ENCODE results near the gene RELT.
"Not testable (repeated sequence)": the region's sequence is repeated elsewhere in the genome, so short reads cannot be mapped to it uniquely, and the experiment has no call there.

RELT gene

GRCh38 chr11:73404506-73405145 lies 28.4 kb downstream of the RELT start:
- DNase-seq = no peak

GRCh38 chr11:73405146-73405510 lies 28.9 kb downstream of the RELT start:
- DNase-seq = no peak

DNA sequence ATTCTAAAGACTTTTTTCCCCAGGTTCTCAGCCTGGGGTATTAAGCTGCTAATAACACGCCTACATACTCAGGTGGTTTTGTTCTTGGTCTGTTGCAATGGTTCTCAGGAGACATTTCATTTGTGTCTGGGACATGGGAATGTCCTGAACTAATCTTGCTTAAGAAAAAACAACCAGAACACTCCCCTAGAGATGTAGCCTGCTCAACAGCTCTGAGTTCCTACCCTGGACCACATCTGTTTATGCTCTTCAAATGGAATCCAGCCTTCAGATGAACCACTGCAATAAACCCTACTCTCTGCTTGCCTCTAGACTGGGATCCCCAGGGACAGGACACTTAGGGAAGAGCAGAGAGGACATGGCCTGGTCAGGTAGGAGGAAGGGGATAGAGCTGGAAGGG lies 29.9 kb downstream of the RELT start:
- DNase-seq = no peak

GRCh38 chr11:73406619-73407018 lies 30.4 kb downstream of the RELT start:
- no peak for DNase-seq

GRCh38 chr11:73409431-73409830 lies 33.2 kb downstream of the RELT start:
- no peak for DNase-seq

DNA sequence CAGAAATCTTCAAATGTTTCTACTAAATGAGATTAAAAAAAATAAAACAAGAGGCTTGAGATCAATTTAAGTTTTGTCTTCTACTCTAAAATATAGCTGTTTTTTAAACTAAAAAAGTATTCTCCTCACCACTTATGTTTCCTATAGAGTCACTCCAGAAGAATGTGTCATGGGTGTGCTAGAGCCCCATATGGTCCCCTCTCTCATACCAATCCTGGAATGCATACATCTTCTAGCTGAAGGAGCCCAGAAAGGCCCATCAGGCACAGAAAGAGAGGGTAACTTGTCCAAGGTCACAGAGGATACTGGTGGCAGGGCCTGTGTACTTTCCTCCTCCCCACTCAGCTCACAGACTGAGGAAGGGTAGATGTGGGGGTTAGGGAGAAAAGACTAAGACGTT lies 34.4 kb downstream of the RELT start:
- no peak for DNase-seq

DNA sequence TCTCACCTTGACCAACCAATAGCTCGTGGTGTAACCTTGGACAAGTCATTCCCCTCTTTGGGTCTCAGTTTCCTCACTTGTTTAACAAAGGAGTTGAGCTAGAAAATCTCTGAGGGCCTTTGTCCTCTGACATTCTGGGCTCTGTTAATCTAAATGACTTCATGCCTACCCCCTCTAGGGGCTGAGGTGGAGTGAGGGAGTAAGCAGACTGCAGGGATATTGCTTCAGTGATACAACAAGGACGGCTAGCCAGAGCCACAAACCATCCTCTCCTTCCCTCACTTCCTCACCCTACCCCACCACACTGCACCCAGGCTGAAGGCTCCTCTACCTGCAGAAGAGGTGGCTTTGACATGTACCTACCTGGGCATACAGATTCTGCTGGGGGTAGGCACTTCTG lies 34.8 kb downstream of the RELT start:
- DNase-seq = no peak

DNA sequence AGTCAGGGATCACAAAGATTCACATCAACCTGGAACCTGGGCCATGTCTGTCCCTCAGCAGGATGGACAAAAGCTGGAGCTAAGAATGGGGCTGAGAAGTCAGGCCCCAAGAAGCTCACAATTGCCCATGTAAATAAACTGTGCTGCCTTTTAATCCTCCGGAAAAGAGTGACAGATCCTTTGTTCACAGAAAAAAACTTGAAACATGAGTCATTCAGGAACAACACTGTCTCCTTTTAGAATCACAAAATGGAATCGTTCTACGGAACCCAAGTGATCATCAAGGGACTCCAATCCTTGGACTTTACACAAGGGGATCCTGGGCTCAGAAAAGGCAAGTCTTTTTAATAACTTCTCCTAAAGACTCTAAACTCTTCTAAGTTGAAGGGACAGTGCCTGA lies 36.1 kb downstream of the RELT start:
- no peak for DNase-seq

- DNase-seq = no peak
Measured at GRCh38 chr11:73413256-73413655, 37.1 kb downstream of the RELT start.

DNA sequence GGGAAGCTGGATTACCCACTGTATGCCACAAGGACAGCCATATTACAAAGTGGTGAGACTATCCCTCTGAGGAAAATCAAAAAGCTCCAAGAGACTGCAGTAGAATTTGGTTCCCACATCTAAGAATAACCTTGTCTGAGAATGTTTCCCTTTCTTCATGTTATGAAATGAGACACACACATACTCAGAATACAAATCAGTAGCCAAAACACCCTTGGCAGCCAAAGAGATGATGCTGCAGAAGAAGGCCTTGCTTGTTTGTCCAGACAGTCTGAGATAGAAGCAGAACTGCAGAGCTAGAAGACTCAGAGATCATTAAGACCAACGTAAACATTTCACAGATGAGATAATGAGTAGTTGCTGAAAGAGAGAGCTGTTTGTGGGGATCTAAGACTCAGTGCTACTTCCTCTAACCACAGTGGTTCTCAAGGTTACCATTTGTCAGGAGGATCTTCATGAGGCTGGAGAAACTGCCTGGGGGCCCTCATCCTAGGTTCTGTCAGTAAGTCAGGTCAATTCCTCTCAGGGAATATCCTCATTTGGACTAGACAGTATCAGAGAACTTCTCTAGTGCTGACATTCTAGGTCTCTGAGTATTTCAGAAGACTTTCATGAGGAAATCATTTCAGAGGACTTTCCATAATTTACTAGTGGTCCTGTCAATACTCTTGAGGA lies 38.9 kb downstream of the RELT start:
- DNase-seq = no peak

- no peak for DNase-seq
Measured at GRCh38 chr11:73415854-73416615, 39.8 kb downstream of the RELT start.

GRCh38 chr11:73416786-73417185 lies 40.6 kb downstream of the RELT start:
- DNase-seq = no peak

DNA sequence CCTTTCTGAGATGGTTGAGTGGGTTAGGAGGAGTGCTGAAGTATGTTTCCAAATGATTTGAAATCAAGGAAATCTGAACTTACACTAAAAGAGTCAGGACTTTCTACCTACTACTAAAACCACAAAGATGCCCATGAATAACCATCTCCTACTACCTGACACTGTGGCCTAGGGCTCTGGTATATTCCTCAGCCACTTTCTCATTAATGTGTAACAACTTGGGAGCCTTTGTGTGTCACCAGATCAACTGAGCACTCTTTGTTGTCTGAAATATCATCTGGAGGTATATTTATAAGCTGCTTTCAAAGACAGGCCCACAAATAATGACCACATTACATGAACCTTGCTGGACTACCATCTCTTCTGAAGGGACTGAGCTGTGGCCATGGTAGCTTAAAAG lies 43.9 kb downstream of the RELT start:
- DNase-seq = no peak

DNA sequence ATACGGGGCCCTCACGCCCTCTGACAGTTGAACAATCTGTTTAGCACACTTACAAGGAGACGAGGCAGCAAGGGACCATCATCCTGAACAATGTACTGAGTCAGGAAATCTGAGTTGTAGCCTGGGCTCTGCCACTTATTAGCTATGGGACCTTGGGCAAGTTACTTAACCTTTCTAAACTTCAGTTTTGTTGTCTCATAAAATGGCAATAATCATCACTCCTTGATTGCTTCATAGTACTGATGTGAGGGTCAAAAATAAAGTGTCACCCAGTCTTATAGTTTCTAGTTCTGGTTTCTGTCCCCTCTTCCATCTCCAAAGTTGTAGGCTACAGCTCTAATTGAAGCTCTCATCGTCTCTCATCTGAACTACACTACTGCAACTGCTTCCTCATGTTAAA lies 46.7 kb downstream of the RELT start:
- no peak for DNase-seq

- DNase-seq = no peak
Measured at GRCh38 chr11:73423506-73423905, 47.3 kb downstream of the RELT start.

DNA sequence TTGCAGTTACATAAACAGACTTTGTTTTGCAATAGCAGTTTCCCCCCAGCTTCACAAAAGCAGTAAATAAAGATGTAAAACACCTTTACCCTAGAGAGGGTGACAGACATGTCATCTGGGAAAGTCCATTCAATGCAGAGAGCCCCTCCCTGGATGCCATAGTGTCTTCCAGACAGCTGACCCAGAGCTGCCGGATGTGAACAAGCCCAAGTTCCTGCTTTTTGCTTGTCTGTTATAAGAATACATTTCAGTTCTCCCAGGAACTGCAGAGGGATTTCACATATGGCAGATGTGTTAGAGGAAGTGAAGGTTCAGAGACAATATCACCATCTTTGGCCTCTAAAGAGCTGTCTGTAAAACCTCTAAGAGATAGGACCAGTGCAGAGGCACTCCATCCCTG lies 48.9 kb downstream of the RELT start:
- DNase-seq = no peak

DNA sequence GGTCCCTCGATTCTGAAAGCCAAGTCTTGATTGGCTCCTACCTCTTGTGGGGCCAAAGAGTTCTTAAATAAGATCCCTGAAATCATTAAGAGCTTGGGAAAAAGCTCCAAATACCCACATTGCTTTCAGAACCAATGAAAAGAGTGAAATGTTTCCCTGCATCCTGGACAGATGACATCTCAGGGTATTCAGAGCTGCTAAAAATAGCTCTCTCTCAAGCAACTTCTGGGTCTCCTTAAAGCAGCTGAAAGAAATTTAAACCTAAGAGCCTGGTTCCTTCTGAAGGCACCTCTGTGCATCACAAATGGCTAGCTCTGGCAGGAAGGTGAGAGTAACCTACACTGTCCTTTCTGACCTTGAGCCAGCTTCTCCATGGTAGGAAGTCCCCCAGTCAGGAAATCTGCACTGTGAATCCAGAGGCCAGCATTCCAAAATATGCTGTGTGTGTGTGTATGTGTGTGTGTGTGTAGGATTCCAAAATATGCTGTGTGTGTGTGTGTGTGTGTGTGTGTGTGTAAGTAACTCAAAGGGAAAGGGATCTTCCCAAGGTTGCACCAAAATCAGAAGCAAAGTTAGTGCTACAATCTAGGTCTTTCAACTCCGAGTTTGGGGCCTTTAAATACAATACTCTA lies 50.1 kb downstream of the RELT start:
- no peak for DNase-seq

- no peak for DNase-seq
Measured at GRCh38 chr11:73428227-73428626, 52.0 kb downstream of the RELT start.

DNA sequence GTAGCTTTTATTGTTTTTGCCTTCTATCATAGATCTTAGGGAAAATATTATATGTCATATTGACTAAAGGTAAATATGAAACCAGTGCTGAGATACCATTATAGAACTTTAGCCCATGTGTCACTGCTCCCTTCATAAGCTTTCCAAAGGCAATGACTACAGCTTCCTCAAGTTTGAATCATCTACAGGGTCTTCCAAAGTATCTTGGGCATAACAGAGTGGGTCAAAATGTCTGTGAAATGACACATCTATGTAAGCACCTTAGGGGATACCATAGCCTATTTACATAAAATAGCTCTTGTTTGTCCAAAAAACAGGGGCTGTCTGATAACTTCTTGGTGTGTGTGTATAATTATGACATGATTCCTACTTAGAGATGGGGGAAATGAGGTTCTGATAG lies 52.5 kb downstream of the RELT start:
- DNase-seq = no peak

DNA sequence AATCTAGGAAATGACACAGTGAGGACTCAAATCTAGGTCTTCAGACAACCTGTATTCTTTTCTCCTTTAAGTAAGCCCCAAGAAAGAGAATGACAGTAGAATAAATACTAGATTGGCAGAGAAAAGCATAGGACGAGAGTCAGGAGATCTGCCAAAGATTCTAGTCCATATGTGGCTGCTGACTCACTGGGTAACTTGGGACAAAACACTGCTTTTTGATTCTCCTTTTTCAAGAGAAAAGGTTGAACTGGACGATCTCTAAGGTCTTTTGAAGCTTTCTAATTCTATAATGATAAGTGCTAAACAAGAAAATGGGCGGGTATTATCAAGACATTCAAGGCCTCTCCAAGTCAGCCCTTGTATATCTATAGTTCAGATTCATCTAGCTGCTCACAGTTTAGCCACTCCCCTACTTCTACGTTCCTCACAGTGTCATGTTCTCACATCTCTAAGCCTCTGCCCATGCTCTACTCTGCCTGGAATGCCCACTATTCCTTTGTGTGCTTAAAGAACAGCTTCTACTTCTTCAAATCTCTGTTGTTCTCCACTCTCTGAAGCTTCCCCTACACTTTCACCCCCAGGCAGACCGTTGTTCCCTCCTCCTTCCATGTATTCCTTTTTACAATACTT lies 53.0 kb downstream of the RELT start:
- no peak for DNase-seq

DNA sequence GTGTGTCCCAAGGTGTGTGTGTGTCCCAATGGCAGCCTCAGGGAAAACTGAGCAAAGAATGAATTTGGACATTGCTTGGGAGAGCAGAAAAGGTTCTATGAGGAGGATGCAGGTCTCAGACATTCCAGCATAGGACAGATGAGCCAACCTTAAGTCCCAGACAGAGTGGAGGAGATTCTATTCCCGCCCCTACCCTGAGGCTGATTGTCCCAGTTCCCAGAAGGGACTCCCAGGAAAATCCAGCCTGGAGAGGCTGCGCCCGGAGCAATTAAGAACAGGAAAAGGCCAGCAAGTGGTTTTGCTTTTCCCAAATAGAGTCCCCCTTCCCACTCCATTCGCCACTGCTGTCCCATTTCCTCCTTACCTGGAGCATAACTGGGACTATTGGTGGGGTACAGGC lies 54.1 kb downstream of the RELT start:
- DNase-seq = no peak

- DNase-seq = no peak
Measured at GRCh38 chr11:73431396-73431795, 55.2 kb downstream of the RELT start.

DNA sequence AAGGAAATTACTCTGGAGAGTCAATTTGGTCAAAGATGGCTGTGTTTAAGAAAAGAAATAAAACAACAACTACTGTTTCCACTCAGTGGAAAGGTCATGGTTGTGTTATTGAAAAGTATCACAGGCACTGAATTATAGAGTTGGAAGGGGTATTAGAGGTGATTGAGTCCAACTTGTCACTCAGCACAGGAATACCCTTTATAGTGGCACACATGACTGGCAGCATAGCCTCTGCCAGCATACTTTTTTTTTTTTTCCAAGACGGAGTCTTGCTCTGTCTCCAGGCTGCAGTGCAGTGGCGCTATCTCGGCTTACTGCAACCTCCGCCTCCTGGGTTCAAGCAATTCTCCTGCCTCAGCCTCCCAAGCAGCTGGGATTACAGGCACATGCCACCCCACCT lies 60.7 kb downstream of the RELT start:
- DNase-seq = not testable (repeated sequence)
